Mucosa of stomach (tissue), 1 donor: ENCODE results near the gene CEP70.

ENCODE experiments used
- H3K27me3 ChIP-seq: one replicate; pipeline ENCODE4 v1.7.0; 2013; ENCODE audit warnings: mild to moderate bottlenecking, low read length; ENCODE audit not compliant: control insufficient read depth, insufficient read depth
- H3K36me3 ChIP-seq: one replicate; pipeline ENCODE4 v1.7.0; 2013; ENCODE audit warnings: low read length; ENCODE audit not compliant: control insufficient read depth, insufficient read depth
- H3K4me1 ChIP-seq: one replicate; pipeline ENCODE4 v1.7.0; 2013; ENCODE audit warnings: mild to moderate bottlenecking, low read length; ENCODE audit not compliant: control insufficient read depth, insufficient read depth
- H3K4me3 ChIP-seq: one replicate; pipeline ENCODE4 v1.7.0; 2013; ENCODE audit warnings: low read length
- H3K9ac ChIP-seq: one replicate; pipeline ENCODE4 v1.7.0; 2013; ENCODE audit warnings: mild to moderate bottlenecking, low read length, moderate library complexity
- H3K9me3 ChIP-seq: one replicate; pipeline ENCODE4 v1.7.0; 2013; ENCODE audit warnings: mild to moderate bottlenecking, low read length, moderate library complexity; ENCODE audit not compliant: control insufficient read depth
- donor health status: Pancreatic carcinoma.

The CEP70 gene, protein sequence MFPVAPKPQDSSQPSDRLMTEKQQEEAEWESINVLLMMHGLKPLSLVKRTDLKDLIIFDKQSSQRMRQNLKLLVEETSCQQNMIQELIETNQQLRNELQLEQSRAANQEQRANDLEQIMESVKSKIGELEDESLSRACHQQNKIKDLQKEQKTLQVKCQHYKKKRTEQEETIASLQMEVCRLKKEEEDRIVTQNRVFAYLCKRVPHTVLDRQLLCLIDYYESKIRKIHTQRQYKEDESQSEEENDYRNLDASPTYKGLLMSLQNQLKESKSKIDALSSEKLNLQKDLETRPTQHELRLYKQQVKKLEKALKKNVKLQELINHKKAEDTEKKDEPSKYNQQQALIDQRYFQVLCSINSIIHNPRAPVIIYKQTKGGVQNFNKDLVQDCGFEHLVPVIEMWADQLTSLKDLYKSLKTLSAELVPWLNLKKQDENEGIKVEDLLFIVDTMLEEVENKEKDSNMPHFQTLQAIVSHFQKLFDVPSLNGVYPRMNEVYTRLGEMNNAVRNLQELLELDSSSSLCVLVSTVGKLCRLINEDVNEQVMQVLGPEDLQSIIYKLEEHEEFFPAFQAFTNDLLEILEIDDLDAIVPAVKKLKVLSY

DNA sequence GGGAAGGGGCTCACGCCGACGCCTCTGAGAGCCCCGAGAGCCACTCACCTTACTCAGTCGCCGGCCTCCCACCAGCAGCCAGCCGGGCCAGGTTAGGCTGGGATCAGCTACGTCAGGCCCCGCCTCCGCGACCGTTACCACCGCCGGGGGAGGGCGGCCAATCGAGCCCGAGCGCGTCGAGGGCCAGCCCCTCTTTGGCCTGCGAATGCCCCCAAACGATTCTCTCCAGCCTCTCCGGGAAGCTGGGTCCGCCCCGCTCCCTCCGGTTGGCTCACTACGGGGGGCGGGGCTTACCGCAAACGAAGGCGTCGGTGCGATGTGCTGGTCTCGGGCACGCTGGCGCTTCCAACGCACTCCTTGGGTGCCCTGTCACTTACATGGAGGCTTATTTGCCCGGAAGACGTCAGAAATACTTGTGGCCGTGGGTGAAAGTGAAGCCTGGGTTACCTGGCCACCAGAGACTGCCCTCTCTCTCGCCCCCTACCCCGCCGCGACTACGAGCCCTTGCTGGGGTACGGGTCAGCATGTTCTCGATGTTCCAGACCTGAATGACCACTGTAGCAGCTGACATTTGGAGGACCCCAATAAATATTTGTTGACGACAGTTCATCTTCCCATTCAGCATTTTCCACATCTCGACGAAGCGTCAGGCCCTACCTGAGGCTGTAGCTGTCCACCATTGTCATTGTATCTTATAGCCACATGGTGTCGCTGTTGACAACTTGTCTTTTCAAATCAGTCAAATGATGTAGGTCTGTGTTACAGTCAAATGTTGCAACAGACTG is at the start of gene CEP70:
Gene CEP70 (minus strand): TSS at position 111 of the 785 bp plus-strand sequence. CDS start 21,333 bp downstream, outside the sequence.
- peak within 1 kb of the TSS; percentile 91 for H3K9ac ChIP-seq
- H3K27me3 ChIP-seq: no peaks in the 10 kb centered on the region
- no peaks in the 10 kb centered on the region for H3K4me1 ChIP-seq
- H3K36me3 ChIP-seq: no peaks in the 10 kb centered on the region
- H3K4me3 ChIP-seq: peak within 1 kb of the TSS; percentile 71
- no peaks in the 10 kb centered on the region for H3K9me3 ChIP-seq

DNA sequence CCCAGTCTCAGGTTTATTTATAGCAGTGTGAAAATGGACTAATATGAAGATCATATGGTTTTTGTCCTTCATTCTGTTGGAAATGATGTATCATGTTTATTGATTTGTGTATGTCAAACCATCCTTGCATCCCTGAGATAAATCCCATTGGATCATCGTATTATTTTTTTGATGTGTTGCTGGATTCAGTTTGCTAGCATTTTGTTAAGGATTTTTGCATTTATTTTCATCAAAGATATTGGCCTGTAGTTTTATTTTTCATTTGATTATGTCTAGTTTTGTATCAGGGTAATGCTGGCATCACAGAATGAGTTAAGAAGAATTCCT is 48.8 kb upstream of the CEP70 start:
- H3K9me3 ChIP-seq: no peaks in the 10 kb centered on the region

DNA sequence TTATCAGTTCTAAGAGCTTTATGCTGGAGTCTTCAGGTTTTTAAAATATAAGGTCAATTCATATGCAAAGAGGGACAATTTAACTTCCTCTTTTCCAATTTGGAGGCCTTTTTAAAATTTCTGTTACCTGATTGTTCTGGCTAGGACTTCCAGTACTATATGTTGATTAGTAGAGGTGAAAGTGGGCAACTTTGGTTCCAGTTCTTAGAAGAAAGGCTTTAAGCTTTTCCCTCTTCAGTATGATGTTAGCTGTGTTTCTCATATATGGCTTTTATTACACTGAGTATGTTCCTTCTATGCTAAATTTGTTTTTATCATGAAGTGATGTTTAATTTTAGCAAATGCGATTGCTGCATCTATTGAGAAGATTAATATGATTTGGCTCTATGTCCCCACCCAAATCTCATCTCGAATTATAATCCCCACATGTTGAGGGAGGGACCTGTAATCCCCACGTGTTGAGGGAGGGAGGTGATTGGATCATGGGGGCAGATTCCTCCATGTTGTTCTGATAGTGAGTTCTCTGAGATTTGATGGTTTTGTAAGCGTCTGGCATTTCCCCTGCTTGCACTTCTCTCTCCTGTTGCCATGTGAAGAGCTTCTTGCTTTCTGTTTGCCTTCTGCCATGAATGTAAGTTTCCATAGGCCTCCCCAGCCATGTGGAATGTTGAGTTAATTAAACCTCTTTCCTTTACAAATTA is 48.3 kb upstream of the CEP70 start:
- no peaks in the 10 kb centered on the region for H3K4me1 ChIP-seq
- no peak overlapping the region for H3K4me3 ChIP-seq
- no peaks in the 10 kb centered on the region for H3K9me3 ChIP-seq
- no peak overlapping the region for H3K9ac ChIP-seq
- no peaks in the 10 kb centered on the region for H3K36me3 ChIP-seq
- H3K27me3 ChIP-seq: no peaks in the 10 kb centered on the region

More for the DNA sequence above, 48.8 kb upstream of the CEP70 start:
- Histone ChIP-seq H3K9ac (no peak overlapping the region), H3K27me3 (no peaks in the 10 kb centered on the region), H3K4me1 (no peaks in the 10 kb centered on the region), H3K36me3 (no peaks in the 10 kb centered on the region), H3K4me3 (no peak overlapping the region)

DNA sequence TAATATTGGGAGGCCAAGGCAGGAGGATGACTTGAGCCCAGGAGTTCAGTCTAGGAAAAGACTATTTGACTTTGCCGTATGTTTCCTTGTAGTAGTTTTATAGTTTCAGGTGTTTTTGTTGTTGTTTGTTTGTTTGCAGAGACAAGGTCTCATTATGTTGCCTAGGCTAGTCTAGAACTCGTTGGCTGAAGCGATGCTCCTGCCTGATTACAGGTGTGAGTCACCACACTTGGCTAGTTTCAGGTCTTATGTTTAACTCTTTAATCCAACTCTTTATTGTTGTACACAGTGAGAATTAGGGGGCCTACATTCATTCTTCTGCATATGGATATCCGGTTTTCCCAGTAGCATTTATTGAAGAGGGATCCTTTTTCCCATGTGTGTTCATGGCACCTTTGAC is 46.5 kb upstream of the CEP70 start:
- H3K4me3 ChIP-seq: no peak overlapping the region
- no peaks in the 10 kb centered on the region for H3K27me3 ChIP-seq
- no peaks in the 10 kb centered on the region for H3K36me3 ChIP-seq
- no peaks in the 10 kb centered on the region for H3K4me1 ChIP-seq
- no peaks in the 10 kb centered on the region for H3K9me3 ChIP-seq
- H3K9ac ChIP-seq: no peak overlapping the region

DNA sequence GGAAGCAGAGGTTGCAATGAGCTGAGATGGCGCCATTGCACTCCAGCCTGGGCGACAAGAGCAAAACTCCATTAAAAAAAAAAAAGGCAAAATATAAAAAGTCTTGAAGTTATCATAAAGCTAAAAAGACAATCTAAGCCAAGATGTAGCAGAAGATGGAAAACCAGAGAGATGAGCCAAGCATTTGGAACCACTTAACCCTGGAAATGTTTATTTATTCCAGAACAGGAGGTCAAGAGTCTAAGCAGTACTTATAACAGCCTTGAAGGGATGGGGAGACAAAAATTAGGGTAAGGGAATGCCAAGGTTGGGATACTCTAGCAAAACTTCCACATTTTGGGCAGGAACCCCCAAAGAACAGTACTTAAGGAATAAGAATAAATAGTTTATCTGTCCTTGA is 44.6 kb upstream of the CEP70 start:
- no peaks in the 10 kb centered on the region for H3K4me1 ChIP-seq
- no peak overlapping the region for H3K4me3 ChIP-seq
- H3K9ac ChIP-seq: no peak overlapping the region
- H3K9me3 ChIP-seq: no peaks in the 10 kb centered on the region
- H3K36me3 ChIP-seq: no peaks in the 10 kb centered on the region
- H3K27me3 ChIP-seq: no peaks in the 10 kb centered on the region

DNA sequence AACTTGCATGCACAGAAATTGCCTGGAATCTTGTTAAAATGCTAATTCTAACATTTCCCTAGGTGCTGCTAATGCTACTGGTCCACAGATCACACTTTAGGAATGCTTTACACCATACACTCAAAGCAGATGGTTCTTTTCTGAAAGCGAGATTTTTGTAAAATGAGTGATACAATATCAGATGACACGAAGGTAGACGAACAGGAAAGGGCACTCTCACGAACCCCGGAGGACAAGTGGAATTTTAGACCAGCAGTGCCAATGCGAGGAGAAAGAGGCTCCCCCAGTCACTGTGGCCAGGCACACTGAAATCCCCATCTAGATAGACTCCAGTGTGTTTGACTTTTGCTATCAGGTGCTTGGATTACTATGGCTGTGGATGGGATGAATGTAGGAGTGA is 35.5 kb upstream of the CEP70 start:
- no peaks in the 10 kb centered on the region for H3K4me1 ChIP-seq
- no peak overlapping the region for H3K9ac ChIP-seq
- H3K27me3 ChIP-seq: no peaks in the 10 kb centered on the region
- H3K9me3 ChIP-seq: no peaks in the 10 kb centered on the region
- no peaks in the 10 kb centered on the region for H3K36me3 ChIP-seq
- no peak overlapping the region for H3K4me3 ChIP-seq

DNA sequence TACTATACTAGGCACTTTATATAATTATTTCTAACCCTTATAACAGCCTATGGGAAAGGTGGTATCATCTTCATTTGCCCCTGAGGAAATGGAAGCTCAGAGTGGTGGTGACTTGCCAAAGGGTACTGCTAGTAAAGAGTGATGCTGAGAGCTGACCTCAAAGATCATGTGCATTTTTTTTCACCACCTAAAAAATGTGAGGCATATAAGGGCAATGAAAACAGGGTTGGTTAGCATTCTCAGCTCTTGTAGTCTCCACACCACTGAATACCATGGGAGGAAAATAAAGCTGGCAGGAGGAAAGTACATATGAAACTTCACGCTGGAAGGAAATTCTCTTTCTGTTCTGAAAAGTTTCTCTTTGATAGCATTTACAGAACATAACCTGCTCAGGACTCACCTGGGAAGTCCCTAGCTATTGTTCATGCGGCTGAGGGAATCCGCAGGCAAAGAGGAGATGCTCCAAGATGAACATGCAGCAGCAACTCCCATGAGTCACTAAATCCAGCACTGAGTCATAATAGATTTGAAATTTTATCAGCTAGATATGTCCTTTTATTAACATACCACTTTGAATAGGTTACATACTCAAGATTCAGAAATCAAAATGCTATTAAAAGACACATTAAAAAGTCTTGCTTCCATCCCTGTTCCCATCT is 31.8 kb upstream of the CEP70 start:
- Histone ChIP-seq H3K27me3 (no peaks in the 10 kb centered on the region), H3K36me3 (no peaks in the 10 kb centered on the region), H3K9me3 (no peaks in the 10 kb centered on the region), H3K4me3 (no peak overlapping the region), H3K4me1 (no peaks in the 10 kb centered on the region), H3K9ac (no peak overlapping the region)

DNA sequence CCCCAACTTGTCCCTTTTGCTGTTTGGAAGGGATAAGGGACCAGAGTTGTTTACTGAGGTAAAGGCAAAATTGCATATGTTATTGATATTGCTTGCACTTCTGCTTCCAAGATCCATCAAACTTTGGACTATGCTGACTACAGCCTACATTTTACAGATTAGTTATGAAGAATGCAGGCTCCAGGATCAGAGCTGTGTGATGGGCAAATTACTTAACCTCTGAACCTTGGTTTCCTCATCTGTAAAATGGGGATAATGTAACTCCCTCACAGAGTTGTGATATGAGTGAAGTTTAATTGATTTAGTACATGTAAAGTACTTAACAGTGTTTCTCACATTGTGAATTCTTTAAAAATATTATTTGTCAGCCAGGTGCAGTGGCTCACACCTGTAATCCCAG is 30.5 kb upstream of the CEP70 start:
- no peaks in the 10 kb centered on the region for H3K4me1 ChIP-seq
- H3K9ac ChIP-seq: no peak overlapping the region
- no peaks in the 10 kb centered on the region for H3K27me3 ChIP-seq
- no peak overlapping the region for H3K4me3 ChIP-seq
- H3K36me3 ChIP-seq: no peaks in the 10 kb centered on the region
- H3K9me3 ChIP-seq: no peaks in the 10 kb centered on the region

DNA sequence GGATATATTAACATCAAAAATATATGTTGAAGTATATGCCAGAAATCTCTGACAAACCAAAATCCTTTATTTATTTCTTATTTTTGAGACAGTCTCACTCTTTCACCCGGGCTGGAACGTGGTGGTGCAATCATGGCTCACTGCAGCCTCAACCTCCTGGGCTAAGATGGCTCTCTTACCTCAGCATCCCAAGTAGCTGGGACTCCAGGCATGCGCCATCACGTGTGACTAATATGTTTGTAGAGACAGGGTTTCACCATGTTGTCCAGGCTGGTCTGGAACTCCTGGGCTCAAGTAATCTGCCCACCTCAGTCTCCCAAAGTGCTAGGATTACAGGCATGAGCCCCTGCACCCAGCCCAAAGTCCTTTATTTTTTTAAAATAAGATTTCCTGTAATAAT is 26.4 kb upstream of the CEP70 start:
- Histone ChIP-seq H3K9ac (no peak overlapping the region), H3K9me3 (no peaks in the 10 kb centered on the region), H3K4me3 (no peak overlapping the region)

DNA sequence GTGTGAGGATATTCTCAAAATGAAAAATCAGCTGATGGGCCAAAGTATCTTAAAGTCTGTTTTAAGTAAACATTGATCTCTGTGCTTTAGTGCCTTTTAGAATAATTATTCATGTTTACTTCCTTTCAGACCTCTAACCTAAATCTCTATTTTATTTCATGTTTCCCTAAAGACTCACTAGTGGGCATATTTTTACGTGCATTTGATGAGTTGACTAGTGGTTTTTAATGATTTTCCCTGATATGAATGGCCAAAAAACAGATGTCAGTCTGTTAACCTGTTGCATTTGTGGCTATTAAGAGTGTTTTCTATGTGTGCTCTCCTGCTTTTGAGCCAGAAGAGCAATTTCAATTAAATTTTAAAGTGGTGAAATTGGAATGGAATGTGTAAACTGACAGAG is 21.4 kb upstream of the CEP70 start:
- Histone ChIP-seq H3K9me3 (no peaks in the 10 kb centered on the region), H3K27me3 (no peaks in the 10 kb centered on the region), H3K4me3 (no peak overlapping the region), H3K36me3 (no peaks in the 10 kb centered on the region), H3K9ac (no peak overlapping the region), H3K4me1 (no peaks in the 10 kb centered on the region)

More for the DNA sequence above, 26.4 kb upstream of the CEP70 start:
- Histone ChIP-seq H3K36me3 (no peaks in the 10 kb centered on the region), H3K27me3 (no peaks in the 10 kb centered on the region), H3K4me1 (no peaks in the 10 kb centered on the region)

DNA sequence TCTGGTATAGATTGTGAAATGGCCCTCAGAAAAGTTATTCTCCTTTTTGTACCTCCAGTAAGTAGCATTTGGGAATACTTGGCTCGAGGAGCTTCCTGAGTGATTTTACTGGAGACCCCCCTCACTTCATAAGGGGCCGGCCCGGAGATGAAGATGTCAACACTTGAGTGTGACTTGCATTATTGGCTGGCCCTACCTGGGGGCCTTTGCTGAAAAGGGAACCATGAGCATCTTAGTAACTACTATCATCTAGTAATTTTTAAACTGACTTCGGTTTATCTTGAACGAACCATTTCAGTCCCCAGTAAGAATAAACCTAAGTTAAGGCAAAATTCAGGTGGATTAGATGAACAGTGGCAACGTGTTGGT is 15.8 kb upstream of the CEP70 start:
- H3K36me3 ChIP-seq: no peaks in the 10 kb centered on the region
- no peaks in the 10 kb centered on the region for H3K9me3 ChIP-seq
- H3K4me3 ChIP-seq: no peak overlapping the region
- H3K27me3 ChIP-seq: no peaks in the 10 kb centered on the region
- H3K4me1 ChIP-seq: peaks cover 6% of the 10 kb centered on the region
- peak overlapping the region; percentile 94 for H3K9ac ChIP-seq
